Right lobe of liver (tissue), 6 donors: ENCODE results near the gene BBS4. TPM values are rescaled to one million over a fixed set of nuclear protein-coding genes. Genes with fewer than 3 reads are reported as not detected.

Experiments
- ATAC-seq, 4 donors: fragments of 200-7000 bp; cut with Tn5 transposase; one replicate each; pipeline ENCODE4 v1.9.1; 2020; ENCODE audit warnings: mild to moderate bottlenecking in 4 of 4, moderate library complexity in 4 of 4
- DNase-seq, 3 donors: peaks; one replicate each; pipeline ENCODE4 v3.0.0-alpha.2; 2020
- H3K27ac ChIP-seq, 3 donors: fragments of 200-600 bp; one replicate each; pipeline ENCODE4 v1.8.0; 2022
- H3K27me3 ChIP-seq, 2 donors: fragments of 200-600 bp; one replicate each; pipeline ENCODE4 v1.8.0; 2022
- H3K36me3 ChIP-seq, 4 donors: fragments of 200-600 bp; sonication (generic) in 1 of 4; one replicate each; pipeline versions ENCODE4 v1.5.1 to v1.8.0; 2017 to 2022; ENCODE audit warnings: control low read depth in 1 of 4
- H3K4me1 ChIP-seq, 4 donors: fragments of 200-600 bp; sonication (generic) in 1 of 4; one replicate each; pipeline versions ENCODE4 v1.5.1 to v1.8.0; 2017 to 2022; ENCODE audit warnings: control low read depth in 1 of 4
- H3K4me3 ChIP-seq, 3 donors: fragments of 200-600 bp; one replicate each; pipeline ENCODE4 v1.8.0; 2022
- H3K9me3 ChIP-seq, 4 donors: fragments of 200-600 bp; sonication (generic) in 1 of 4; one replicate each; pipeline versions ENCODE4 v1.5.1 to v1.8.0; 2017 to 2022; ENCODE audit warnings: control low read depth in 1 of 4
- POLR2A ChIP-seq: fragments of 450-650 bp; IDR thresholded peaks from one replicate; pipeline ENCODE4 v1.6.1; 2017; ENCODE audit warnings: antibody characterized with exemption, mild to moderate bottlenecking
- WGBS: methylation state at CpG from one replicate; pipeline ENCODE4 v1.1.6; 2018; ENCODE audit warnings: low coverage, low lambda C conversion rate; ENCODE audit not compliant: insufficient coverage; ENCODE audit errors: missing lambda C conversion rate; 5-methylcytosine and 5-hydroxymethylcytosine counted together
- intact Hi-C, 2 donors: fragments of 100-400 bp; cut with DNase I; formaldehyde crosslinking; loops; one replicate each; pipeline versions ENCODE4 v1.11.2 to v1.14.1; 2022
- small RNA-seq, 2 experiments: library from RNA; depleted of rRNA; stranded (forward); fragments of <200 nt; gene quantifications; one replicate each; pipeline ENCODE3, GENCODE V24; 2016
- total RNA-seq, 6 experiments: library from RNA; depleted of rRNA in 2 of 6; stranded (reverse); fragments of >200 nt in 2 of 6; fragmentation: NEBNext Ultra II Directional in 3 of 6; extraction: Animal tissue kit (Norgen Biotek cat#: 25700) in 3 of 6; gene quantifications; one replicate each; pipeline versions ENCODE4 v1.1.0 to v1.2.4, GENCODE V29; 2016 to 2023
- TF ChIP-seq, protein P1 (sequence below), 4 donors: fragments of 200-600 bp in 3 of 4; fragments of 450-650 bp in 1 of 4; IDR thresholded peaks; one replicate each; pipeline versions ENCODE4 v1.5.1 to v1.8.0; 2016 to 2022; ENCODE audit warnings: antibody characterized with exemption in 4 of 4, mild to moderate bottlenecking in 2 of 4
- donor health status: DM: no; HTN: yes; CAD: no.
- donor health status: DM: no; HTN: no; CAD: no.
- donor health status: DM: no; HTN: no; CAD: no.
- donor health status: DM: no; HTN: yes; CAD: no.
- donor health status: DM: no; HTN: yes; CAD: no.

BBS4 gene
- total RNA-seq, 6 experiments from 2014 or later, result 6.0 to 24.1 (median 9.5) TPM

DNA sequence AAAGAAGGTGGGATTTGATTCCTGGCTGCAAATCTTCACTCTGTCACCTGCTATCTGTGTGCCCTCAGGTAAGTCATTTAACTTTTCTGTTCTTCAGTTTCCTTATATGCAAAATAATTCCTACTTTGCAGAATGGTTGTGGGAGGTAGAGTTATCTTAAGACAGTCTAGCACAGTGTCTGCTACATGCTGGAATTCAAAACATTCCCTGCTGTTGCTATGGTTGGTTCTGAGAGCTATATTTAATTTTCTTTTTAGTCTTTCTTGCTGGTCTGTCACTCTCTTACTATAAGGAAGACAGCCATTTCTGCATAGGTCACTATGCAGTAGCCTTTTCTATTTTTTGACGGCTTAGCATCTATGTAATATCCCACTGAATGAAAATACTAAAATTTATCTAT lies 101.5 kb downstream of the BBS4 start:
- TF ChIP-seq POLR2A, result no peak
- TF ChIP-seq, protein P1, sequence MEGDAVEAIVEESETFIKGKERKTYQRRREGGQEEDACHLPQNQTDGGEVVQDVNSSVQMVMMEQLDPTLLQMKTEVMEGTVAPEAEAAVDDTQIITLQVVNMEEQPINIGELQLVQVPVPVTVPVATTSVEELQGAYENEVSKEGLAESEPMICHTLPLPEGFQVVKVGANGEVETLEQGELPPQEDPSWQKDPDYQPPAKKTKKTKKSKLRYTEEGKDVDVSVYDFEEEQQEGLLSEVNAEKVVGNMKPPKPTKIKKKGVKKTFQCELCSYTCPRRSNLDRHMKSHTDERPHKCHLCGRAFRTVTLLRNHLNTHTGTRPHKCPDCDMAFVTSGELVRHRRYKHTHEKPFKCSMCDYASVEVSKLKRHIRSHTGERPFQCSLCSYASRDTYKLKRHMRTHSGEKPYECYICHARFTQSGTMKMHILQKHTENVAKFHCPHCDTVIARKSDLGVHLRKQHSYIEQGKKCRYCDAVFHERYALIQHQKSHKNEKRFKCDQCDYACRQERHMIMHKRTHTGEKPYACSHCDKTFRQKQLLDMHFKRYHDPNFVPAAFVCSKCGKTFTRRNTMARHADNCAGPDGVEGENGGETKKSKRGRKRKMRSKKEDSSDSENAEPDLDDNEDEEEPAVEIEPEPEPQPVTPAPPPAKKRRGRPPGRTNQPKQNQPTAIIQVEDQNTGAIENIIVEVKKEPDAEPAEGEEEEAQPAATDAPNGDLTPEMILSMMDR (IDR thresholded peaks at IDR 0.05), result no peak
- H3K27ac ChIP-seq, result no peak overlapping the region
- DNase-seq (no peak), ATAC-seq (no peak)
- peaks cover 0 to 5% (median 3%) of the 10 kb centered on the region in 4 donors for H3K4me1 ChIP-seq
- no peaks in the 10 kb centered on the region for H3K36me3 ChIP-seq
- H3K4me3 ChIP-seq, result no peak overlapping the region
- no peaks in the 10 kb centered on the region for H3K27me3 ChIP-seq
- no peaks in the 10 kb centered on the region for H3K9me3 ChIP-seq
- intact Hi-C loops, result no loop called here
- 76% methylated on average over 1 of the region's 1 CpG for WGBS

Small RNA genes lying within 50 kb of the gene (small RNA-seq; reads per million reads assigned to genes)
- 0 reads per million in 2 experiments for gene RN7SL853P

Other genes with a start within 250 kb of the BBS4 start
- gene ARIH1, start 211.9 kb upstream of the BBS4 start, total RNA-seq, result 10 to 100 TPM; 19.3 to 84.7 (median 69.9) TPM
- 1 to 10 TPM in 2 of 6 experiments, under 1 TPM in 4; 0.13 to 1.8 (median 0.41) TPM for gene GOLGA6B, start 31.5 kb upstream of the BBS4 start, total RNA-seq
- gene HIGD2B, start within 50 bp of the BBS4 start, total RNA-seq, result under 1 TPM in 1 of 6 experiments, not detected in 5; 0.24 TPM
- gene ADPGK, start 97.6 kb downstream of the BBS4 start, total RNA-seq, result 10 to 100 TPM; 13.9 to 22.1 (median 19.8) TPM